GM13977 (cell line): ENCODE measurements around the gene VENTX.

Experiments used
- DNase-seq: peaks from one replicate; pipeline ENCODE4 v3.0.0; 2012; ENCODE audit warnings: low spot score
- in situ Hi-C: fragments of 300-500 bp; cut with MboI; formaldehyde crosslinking; loops from one replicate; pipeline ENCODE4 v1.12.0; 2022; ENCODE audit warnings: low sequenced_read_pairs, low pct_unique_long_range_greater_than_20kb, mixed read lengths, inconsistent platforms; ENCODE audit not compliant: unreplicated experiment
- TF ChIP-seq, protein P1 (sequence below): IDR thresholded peaks from 2 replicates; pipeline ENCODE4 v1.5.1; 2012; ENCODE audit warnings: mild to moderate bottlenecking, control low read depth; ENCODE audit not compliant: insufficient read depth; ENCODE audit errors: extremely low read depth, missing control alignments

The VENTX gene

DNA sequence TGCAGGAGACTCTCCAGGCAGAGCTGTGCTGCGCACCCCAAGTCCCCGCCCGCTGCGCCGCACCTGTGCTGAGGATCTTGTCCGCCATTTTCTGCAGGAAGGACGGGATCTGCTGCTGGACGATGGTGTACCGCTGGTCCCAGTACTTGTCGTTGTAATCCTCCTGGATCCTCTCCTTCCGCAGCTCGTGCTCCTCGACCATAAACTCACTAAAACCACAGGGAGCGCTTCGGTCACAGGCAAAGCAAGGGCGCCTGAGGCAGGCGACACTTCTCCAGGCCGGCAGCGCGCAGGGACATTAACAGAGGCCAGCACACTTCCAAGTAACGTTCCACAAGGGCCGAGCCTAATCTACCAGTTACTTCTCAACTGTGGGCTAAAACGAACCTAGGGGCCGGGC lies 52.1 kb downstream of the VENTX start:
- in situ Hi-C loops: no loop called here
- DNase-seq: no peak
- TF ChIP-seq, protein P1, sequence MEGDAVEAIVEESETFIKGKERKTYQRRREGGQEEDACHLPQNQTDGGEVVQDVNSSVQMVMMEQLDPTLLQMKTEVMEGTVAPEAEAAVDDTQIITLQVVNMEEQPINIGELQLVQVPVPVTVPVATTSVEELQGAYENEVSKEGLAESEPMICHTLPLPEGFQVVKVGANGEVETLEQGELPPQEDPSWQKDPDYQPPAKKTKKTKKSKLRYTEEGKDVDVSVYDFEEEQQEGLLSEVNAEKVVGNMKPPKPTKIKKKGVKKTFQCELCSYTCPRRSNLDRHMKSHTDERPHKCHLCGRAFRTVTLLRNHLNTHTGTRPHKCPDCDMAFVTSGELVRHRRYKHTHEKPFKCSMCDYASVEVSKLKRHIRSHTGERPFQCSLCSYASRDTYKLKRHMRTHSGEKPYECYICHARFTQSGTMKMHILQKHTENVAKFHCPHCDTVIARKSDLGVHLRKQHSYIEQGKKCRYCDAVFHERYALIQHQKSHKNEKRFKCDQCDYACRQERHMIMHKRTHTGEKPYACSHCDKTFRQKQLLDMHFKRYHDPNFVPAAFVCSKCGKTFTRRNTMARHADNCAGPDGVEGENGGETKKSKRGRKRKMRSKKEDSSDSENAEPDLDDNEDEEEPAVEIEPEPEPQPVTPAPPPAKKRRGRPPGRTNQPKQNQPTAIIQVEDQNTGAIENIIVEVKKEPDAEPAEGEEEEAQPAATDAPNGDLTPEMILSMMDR: no peak
